RWPE1 (cell line): ENCODE measurements around the gene RFXANK.
"Not testable (repeated sequence)": the region's sequence is repeated elsewhere in the genome, so short reads cannot be mapped to it uniquely, and the experiment has no call there.

ENCODE experiments used
- CTCF ChIA-PET: fragments of 350-600 bp; sonication (Branson Sonifier 250); formaldehyde crosslinking; extraction: SDS; loops from one replicate; lab custom pipeline; 2021; lab: Yijun Ruan, JAX
- POLR2A ChIA-PET: fragments of 400-600 bp; formaldehyde crosslinking; extraction: SDS; loops from one replicate; lab custom pipeline; 2020; ENCODE audit warnings: antibody characterized with exemption; ENCODE audit not compliant: low non-redundant PET; lab: Yijun Ruan, JAX
- DNase-seq: peaks from one replicate; pipeline ENCODE4 v3.0.0; 2012; ENCODE audit warnings: low spot score
- H3K27ac ChIP-seq: fragments of 450-650 bp; 2 replicates; pipeline ENCODE4 v1.5.1; 2017
- TF ChIP-seq, protein P1 (sequence below): fragments of 450-650 bp; conservative IDR thresholded peaks from 2 replicates; pipeline ENCODE4 v1.5.1; 2017; ENCODE audit warnings: low read depth, mild to moderate bottlenecking

Gene RFXANK

DNA sequence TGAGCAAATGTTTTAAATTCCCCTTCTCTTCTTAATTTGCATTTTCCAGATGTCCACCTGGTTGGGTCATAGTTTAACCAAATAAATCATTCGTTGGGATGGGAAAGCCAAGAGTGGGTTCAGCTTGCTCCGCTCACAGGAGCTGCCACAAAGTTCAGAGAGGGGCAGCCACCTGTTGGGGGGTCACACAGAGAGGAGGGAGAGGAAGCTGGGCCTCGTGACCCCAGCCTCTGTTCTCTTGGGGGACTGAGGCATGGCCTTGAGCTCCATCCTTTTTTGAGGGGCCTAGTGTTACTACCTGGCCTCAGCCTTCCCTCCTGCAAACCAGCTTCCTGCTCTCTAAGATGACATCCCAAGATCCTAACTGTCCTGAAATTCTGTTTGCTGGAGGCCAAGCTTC lies 24.4 kb upstream of the RFXANK start:
- DNase-seq: no peak
- CTCF ChIA-PET: no interaction called here
- POLR2A ChIA-PET: no interaction called here
- H3K27ac ChIP-seq: no peak overlapping the region
- TF ChIP-seq, protein P1, sequence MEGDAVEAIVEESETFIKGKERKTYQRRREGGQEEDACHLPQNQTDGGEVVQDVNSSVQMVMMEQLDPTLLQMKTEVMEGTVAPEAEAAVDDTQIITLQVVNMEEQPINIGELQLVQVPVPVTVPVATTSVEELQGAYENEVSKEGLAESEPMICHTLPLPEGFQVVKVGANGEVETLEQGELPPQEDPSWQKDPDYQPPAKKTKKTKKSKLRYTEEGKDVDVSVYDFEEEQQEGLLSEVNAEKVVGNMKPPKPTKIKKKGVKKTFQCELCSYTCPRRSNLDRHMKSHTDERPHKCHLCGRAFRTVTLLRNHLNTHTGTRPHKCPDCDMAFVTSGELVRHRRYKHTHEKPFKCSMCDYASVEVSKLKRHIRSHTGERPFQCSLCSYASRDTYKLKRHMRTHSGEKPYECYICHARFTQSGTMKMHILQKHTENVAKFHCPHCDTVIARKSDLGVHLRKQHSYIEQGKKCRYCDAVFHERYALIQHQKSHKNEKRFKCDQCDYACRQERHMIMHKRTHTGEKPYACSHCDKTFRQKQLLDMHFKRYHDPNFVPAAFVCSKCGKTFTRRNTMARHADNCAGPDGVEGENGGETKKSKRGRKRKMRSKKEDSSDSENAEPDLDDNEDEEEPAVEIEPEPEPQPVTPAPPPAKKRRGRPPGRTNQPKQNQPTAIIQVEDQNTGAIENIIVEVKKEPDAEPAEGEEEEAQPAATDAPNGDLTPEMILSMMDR: no peak

DNA sequence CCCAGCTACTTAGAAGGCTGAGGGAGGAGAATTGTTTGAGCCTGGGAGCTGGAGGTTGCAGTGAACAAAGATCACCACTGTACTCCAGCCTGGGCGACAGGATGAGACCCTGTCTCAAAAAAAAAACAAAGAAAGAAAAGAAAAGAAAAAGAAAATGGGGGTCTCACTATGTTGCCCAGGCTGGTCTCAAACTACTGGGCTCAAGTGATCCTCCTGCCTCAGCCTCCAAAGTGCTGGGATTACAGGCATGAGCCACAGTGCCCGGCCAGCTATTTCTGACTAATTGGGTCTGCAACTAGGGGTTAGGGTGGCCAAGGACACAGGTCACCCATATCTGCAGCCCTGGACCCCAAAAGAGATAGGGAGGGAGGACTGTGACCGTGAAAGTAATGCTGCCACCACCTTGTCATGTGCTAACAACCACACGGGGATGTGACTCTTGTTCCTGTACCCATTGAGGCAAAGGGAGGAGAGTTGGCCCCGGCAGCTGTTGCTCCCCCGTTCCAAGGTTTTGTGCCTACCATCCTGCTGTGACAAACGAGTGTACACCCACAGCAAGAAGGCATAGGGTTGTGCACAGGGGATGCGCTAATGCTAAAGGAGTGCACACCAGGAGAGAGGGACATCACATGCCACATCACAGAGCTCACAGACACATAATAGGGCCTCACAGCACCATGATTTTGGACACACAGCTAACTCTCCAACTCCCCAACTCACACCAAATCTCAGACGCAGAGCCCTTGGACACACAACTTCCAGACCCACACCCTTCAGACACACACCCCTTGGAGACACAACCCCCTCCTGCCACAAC lies 22.6 kb upstream of the RFXANK start:
- TF ChIP-seq, protein P1: no peak
- no peak overlapping the region for H3K27ac ChIP-seq
- POLR2A ChIA-PET: interaction anchor here (0.7 kb wide), 1 partner anchor 13 kb away, joined by 3 read pairs; no protein-coding TSS in a partner anchor
- no peak for DNase-seq
- CTCF ChIA-PET: interaction anchor here (0.6 to 0.9 kb wide), 2 partner anchors 24 to 323 kb away, joined by 4 to 7 read pairs; no protein-coding TSS in a partner anchor

DNA sequence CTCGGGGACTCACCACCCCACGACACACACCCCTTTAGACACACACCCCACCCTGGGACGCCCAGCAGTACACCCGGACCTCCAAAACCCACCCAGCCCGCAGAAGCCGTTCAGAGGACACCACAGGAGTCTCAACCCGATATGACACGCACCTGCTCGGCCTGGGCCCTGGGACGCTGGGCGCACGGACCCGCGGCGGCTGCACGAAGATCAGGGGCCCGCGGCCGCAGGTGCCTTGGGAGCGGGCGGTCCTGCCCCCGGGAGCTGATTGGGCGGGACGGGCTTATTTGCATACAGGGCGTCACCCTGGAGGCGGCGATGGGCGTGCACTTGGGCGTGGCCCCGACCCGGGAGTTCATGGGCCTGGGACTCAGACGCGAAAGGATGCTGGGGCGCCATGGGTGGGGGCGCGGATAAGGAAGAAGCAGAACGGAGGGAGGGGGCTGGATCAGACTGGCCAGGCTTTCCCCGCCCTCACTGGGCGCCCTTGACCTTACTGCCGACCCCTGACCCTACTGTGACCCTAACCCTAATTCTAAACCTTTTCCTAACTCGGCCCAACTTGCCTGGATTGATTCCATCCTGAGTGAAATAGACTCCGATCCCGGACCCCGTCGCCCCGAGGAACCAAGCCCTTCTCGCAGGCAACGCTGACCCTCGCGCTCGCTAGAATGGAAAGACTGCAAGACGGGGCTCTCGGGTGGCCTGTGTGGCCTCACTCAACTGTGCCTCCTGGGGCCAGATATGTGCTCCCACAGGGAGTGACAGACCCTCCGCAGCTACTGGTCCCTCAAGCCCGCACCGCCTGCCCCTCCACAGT lies 21.8 kb upstream of the RFXANK start, which contains the start of gene MEF2B:
Gene MEF2B (minus strand): TSS at position 211 of the 820 bp plus-strand sequence. CDS start 19,528 bp downstream, outside the sequence.
- TF ChIP-seq, protein P1: no peak
- no peak within 1 kb of the TSS for H3K27ac ChIP-seq
- peak; percentile 92 for DNase-seq
- ChIA-PET CTCF (no interaction called here), POLR2A (no interaction called here)

DNA sequence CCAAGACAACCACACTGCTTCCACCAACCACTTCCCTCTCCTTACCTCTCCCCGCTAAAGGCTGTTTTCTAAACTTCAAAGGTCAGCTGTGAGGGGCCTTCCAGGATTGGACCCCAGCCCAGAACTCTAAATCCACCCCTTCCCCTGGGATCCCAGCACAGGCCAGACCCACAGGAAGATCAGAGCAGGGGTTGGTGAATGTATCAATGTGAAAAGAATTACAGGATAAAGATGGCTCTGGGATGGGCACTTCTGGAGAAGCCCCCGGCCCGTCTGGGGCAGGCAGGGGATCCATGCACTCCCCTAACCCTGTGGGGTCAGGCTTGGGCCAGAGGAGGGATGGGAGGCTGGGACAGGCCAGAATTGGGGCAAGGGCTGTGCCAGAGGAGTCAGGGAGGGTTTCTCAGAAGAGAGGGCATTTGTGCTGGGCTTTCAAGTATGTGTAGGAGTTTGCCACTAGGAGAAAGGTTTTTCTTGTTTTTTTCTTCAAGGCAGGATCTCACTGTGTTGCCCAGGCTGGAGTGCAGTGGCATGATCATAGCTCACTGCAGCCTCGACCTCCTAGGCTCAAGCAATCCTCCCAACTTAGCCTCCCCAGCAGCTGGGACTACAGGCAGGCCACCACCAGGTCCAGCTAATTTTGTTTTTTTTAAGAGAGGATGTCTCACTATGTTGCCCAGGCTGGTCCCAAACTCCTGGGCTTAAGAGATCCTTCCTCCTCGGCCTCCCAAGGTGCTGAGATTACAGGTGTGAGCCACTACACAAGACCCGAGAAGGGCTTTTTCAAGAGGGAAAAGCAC lies 21.0 kb upstream of the RFXANK start:
- TF ChIP-seq, protein P1: no peak
- ChIA-PET POLR2A (no interaction called here), CTCF (no interaction called here)
- no peak overlapping the region for H3K27ac ChIP-seq
- no peak for DNase-seq

DNA sequence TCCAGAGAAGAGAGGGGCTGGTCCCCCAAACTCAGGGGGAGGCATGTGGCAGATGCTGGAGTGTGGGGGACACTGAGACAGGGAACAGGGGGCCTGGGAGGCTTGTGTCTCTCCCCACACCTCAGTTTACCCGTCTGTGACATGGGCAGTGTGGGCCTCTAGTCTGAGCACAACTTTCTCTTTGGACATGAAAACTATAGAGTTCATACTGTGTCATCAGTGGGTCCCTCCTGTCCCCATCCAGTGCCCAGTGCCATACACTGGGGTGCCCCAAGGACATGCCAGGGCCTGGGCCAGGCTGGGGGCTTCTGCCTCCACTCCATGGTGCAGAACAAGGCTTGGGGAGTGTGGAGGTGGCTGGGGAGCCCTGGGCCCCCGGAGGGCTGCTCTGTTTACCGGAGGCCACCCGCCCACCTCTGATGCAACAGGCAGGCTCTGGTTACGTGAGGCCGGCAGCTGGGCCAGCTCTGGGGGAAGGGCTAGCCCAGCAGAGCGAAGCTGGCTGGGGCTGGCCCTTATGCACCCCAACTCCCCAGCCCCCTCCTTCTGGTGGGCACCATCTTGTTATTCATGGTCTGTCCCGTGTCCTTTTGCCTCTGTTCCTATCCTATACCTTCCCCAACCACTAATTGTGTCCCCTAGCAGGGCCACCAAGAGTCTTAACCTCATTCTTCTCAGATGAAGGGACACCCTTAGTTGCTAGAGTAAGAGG lies 20.1 kb upstream of the RFXANK start:
- TF ChIP-seq, protein P1: no peak
- peak overlapping the region; percentile 25 for H3K27ac ChIP-seq
- DNase-seq: no peak
- POLR2A ChIA-PET: no interaction called here
- CTCF ChIA-PET: no interaction called here

DNA sequence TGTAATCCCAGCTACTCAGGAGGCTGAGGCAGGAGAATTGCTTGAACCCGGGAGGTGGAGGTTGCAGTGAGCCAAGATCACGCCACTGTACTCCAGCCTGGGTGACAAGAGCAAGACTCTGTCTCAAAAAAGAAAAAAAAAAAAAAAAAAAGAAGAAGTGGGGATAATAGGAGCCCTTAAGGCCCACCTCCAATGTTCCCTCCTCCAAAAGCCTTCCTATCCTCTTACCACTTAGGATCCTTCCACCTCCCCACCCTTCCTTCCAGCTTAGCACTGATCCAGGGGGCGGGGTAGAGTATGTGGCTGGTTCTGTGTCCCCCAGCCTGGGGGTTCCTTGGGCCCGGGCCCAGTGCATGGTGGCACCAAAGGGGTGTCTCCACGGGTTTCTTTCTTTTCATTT lies 18.8 kb upstream of the RFXANK start:
- DNase-seq, POLR2A ChIA-PET, H3K27ac ChIP-seq: not testable (repeated sequence)
- CTCF ChIA-PET: interaction anchor here (0.7 kb wide), 1 partner anchor 107 kb away, joined by 3 read pairs; no protein-coding TSS in a partner anchor
